Liver (tissue), 9 donors: Measurements from ENCODE around the gene CACHD1. TPM values are rescaled to one million over a fixed set of nuclear protein-coding genes. Genes with fewer than 3 reads are reported as not detected.

Experiments used
- DNase-seq: peaks from one replicate; pipeline ENCODE4 v3.0.0-alpha.2; 2017; ENCODE audit warnings: low spot score
- H3K27ac ChIP-seq, 2 donors: one replicate each; pipeline ENCODE4 v1.7.0; 2013; ENCODE audit warnings: inconsistent platforms in 2 of 2, low read length in 2 of 2, control low read depth in 1 of 2, low read depth in 1 of 2, mild to moderate bottlenecking in 1 of 2
- H3K27me3 ChIP-seq, 4 donors: one replicate each; pipeline versions ENCODE4 v1.6.1 to v1.7.0; 2013; ENCODE audit warnings: low read length in 3 of 4, inconsistent platforms in 1 of 4, mild to moderate bottlenecking in 1 of 4, moderate library complexity in 1 of 4; ENCODE audit not compliant: control insufficient read depth in 4 of 4, insufficient read depth in 4 of 4
- H3K36me3 ChIP-seq, 4 donors: one replicate each; pipeline versions ENCODE4 v1.6.1 to v1.7.0; 2013; ENCODE audit warnings: low read length in 3 of 4, mild to moderate bottlenecking in 3 of 4, low read depth in 1 of 4, moderate library complexity in 1 of 4; ENCODE audit not compliant: control insufficient read depth in 4 of 4, insufficient read depth in 3 of 4
- H3K4me1 ChIP-seq, 4 donors: one replicate each; pipeline versions ENCODE4 v1.6.1 to v1.7.0; 2013; ENCODE audit warnings: low read length in 3 of 4, mild to moderate bottlenecking in 3 of 4, moderate library complexity in 1 of 4; ENCODE audit not compliant: control insufficient read depth in 4 of 4, insufficient read depth in 4 of 4
- H3K4me3 ChIP-seq, 3 donors: one replicate each; pipeline versions ENCODE4 v1.6.1 to v1.7.0; 2013; ENCODE audit warnings: low read length in 3 of 3, control low read depth in 1 of 3, low read depth in 1 of 3, mild to moderate bottlenecking in 1 of 3
- H3K9ac ChIP-seq, 2 donors: one replicate each; pipeline ENCODE4 v1.7.0; 2013; ENCODE audit warnings: low read length in 2 of 2, mild to moderate bottlenecking in 2 of 2, moderate library complexity in 2 of 2, control low read depth in 1 of 2, low read depth in 1 of 2
- H3K9me3 ChIP-seq, 4 donors: one replicate each; pipeline versions ENCODE4 v1.6.1 to v1.7.0; 2013; ENCODE audit warnings: low read length in 3 of 4; ENCODE audit not compliant: control insufficient read depth in 4 of 4
- ATF3 ChIP-seq: IDR thresholded peaks from 2 replicates; pipeline ENCODE4 v1.6.1; 2016; ENCODE audit warnings: antibody characterized with exemption
- EGR1 ChIP-seq, 2 donors: IDR thresholded peaks; 2 replicates each; pipeline ENCODE4 v1.6.1; 2016 to 2018; ENCODE audit warnings: antibody characterized with exemption in 2 of 2, low read depth in 2 of 2
- FOXA1 ChIP-seq: IDR thresholded peaks from 2 replicates; pipeline ENCODE4 v1.6.1; 2016; ENCODE audit warnings: antibody characterized with exemption
- FOXA2 ChIP-seq: IDR thresholded peaks from 2 replicates; pipeline ENCODE4 v1.6.1; 2016; ENCODE audit warnings: antibody characterized with exemption
- GABPA ChIP-seq, 2 donors: IDR thresholded peaks in 1 of 2; conservative IDR thresholded peaks in 1 of 2; 2 replicates each; pipeline ENCODE4 v1.6.1; 2016; ENCODE audit warnings: antibody characterized with exemption in 2 of 2, mild to moderate bottlenecking in 1 of 2, moderate library complexity in 1 of 2
- HNF4A ChIP-seq, 2 donors: conservative IDR thresholded peaks; 2 replicates each; pipeline ENCODE4 v1.6.1; 2016; ENCODE audit warnings: antibody characterized with exemption in 2 of 2, mild to moderate bottlenecking in 2 of 2
- HNF4G ChIP-seq: IDR thresholded peaks from 2 replicates; pipeline ENCODE4 v1.6.1; 2016; ENCODE audit warnings: antibody characterized with exemption
- JUND ChIP-seq, 2 donors: IDR thresholded peaks; 2 replicates each; pipeline ENCODE4 v1.6.1; 2016; ENCODE audit warnings: antibody characterized with exemption in 2 of 2
- NR2F2 ChIP-seq: IDR thresholded peaks from 2 replicates; pipeline ENCODE4 v1.6.1; 2016; ENCODE audit warnings: antibody characterized with exemption
- RAD21 ChIP-seq, 2 donors: IDR thresholded peaks; 2 replicates each; pipeline ENCODE4 v1.6.1; 2016; ENCODE audit warnings: antibody characterized with exemption in 2 of 2, mild to moderate bottlenecking in 2 of 2
- REST ChIP-seq: IDR thresholded peaks from 2 replicates; pipeline ENCODE4 v1.6.1; 2016; ENCODE audit warnings: antibody characterized with exemption, mild to moderate bottlenecking
- RXRA ChIP-seq, 2 donors: IDR thresholded peaks; 2 replicates each; pipeline ENCODE4 v1.6.1; 2017 to 2018; ENCODE audit warnings: antibody characterized with exemption in 2 of 2, mild to moderate bottlenecking in 1 of 2
- SP1 ChIP-seq: IDR thresholded peaks from 2 replicates; pipeline ENCODE4 v1.6.1; 2018; ENCODE audit warnings: antibody characterized with exemption, mild to moderate bottlenecking
- TAF1 ChIP-seq: conservative IDR thresholded peaks from 2 replicates; pipeline ENCODE4 v1.6.1; 2016; ENCODE audit warnings: antibody characterized with exemption, mild to moderate bottlenecking
- YY1 ChIP-seq: IDR thresholded peaks from 2 replicates; pipeline ENCODE4 v1.6.1; 2016; ENCODE audit warnings: antibody characterized with exemption, mild to moderate bottlenecking
- ZBTB33 ChIP-seq: IDR thresholded peaks from 2 replicates; pipeline ENCODE4 v1.6.1; 2016; ENCODE audit warnings: antibody characterized with exemption
- WGBS: extraction: QIAGEN DNeasy Blood & Tissue Kit; methylation state at CpG from one replicate; pipeline ENCODE4 v1.1.7; 2013; 5-methylcytosine and 5-hydroxymethylcytosine counted together
- polyA plus RNA-seq, 2 donors: library from polyadenylated mRNA; stranded (reverse) in 1 of 2; unstranded in 1 of 2; fragments of 200-250 nt in 1 of 2; fragments of >200 nt in 1 of 2; fragmentation: Nextera tagmentation in 1 of 2; extraction: Ambion mirVana in 1 of 2; gene quantifications; one replicate each; pipeline versions ENCODE4 v1.2.1 to v1.2.3, GENCODE V29; 2013 to 2015
- total RNA-seq, 2 donors: library from RNA; depleted of rRNA; stranded (reverse); fragments of >200 nt; gene quantifications; one replicate each; pipeline ENCODE4 v1.2.3, GENCODE V29; 2014
- TF ChIP-seq, protein P1 (sequence below): fragments of 150-350 bp; IDR thresholded peaks from 2 replicates; pipeline ENCODE4 v1.5.1; 2017; ENCODE audit warnings: improper control_type of control experiment, low read depth, low read length; ENCODE audit not compliant: missing input control
- TF ChIP-seq, protein P2 (sequence below): IDR thresholded peaks from 2 replicates; pipeline ENCODE4 v1.6.1; 2016; ENCODE audit warnings: antibody characterized with exemption
- donor health status: healthy.
- donor health status: healthy.
- donor health status: healthy.
- donor health status: healthy.
- donor health status: healthy.

The CACHD1 gene
- total and polyA plus RNA-seq, 4 donors, result 0.68 to 4.2 (median 2.3) TPM

DNA sequence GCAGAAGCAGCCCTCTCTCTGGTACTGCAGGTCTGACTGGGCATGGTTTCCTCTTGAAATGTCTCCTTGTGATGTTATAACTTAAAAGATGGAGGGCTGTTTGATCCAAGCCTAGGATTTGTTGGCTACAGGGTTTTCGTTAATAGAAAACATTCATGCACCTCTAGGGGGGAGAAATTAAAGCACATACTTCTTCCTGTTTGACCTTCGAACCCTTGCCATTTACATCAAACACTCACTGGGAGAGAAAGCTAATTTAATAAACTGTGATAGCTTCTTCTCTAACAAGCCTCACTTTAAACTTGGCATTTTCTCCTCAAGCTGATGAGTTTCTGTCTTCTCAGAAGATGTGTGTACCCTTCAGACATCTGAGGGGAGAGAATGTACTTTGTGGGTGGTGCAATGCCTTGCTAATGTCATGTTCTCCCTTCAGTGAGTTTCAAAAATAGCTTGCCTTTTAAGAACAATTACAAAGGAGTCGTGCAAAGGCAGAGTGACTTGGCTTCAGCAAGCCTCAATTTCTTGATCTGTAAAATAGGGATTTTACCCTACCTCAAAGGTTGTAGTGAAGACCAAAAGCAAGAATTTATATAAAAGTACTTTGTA lies 20.4 kb downstream of the CACHD1 start:
- WGBS, result 55% methylated on average over 3 of the region's 3 CpGs
- DNase-seq, result no peak
- Histone ChIP-seq H3K27ac (no peak overlapping the region), H3K4me3 (no peak overlapping the region), H3K27me3 (no peaks in the 10 kb centered on the region), H3K9me3 (no peaks in the 10 kb centered on the region), H3K9ac (no peak overlapping the region), H3K36me3 (no peaks in the 10 kb centered on the region), H3K4me1 (peaks cover 0 to under 1% (median under 1%) of the 10 kb centered on the region in 4 donors)
- peak; percentile 62 to 70 for TF ChIP-seq RAD21 (IDR thresholded peaks at IDR 0.05)
- TF ChIP-seq, protein P1, sequence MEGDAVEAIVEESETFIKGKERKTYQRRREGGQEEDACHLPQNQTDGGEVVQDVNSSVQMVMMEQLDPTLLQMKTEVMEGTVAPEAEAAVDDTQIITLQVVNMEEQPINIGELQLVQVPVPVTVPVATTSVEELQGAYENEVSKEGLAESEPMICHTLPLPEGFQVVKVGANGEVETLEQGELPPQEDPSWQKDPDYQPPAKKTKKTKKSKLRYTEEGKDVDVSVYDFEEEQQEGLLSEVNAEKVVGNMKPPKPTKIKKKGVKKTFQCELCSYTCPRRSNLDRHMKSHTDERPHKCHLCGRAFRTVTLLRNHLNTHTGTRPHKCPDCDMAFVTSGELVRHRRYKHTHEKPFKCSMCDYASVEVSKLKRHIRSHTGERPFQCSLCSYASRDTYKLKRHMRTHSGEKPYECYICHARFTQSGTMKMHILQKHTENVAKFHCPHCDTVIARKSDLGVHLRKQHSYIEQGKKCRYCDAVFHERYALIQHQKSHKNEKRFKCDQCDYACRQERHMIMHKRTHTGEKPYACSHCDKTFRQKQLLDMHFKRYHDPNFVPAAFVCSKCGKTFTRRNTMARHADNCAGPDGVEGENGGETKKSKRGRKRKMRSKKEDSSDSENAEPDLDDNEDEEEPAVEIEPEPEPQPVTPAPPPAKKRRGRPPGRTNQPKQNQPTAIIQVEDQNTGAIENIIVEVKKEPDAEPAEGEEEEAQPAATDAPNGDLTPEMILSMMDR, result peak; percentile 19
- TF ChIP-seq HNF4A (conservative IDR thresholded peaks at IDR 0.05), result peak; percentile 47 to 58
- TF ChIP-seq GABPA (IDR thresholded peaks at IDR 0.05 in 1 of 2, conservative IDR thresholded peaks at IDR 0.05 in 1 of 2), result no peak
- peak; percentile 6 for TF ChIP-seq HNF4G
- no peak for TF ChIP-seq ZBTB33
- TF ChIP-seq SP1, result peak; percentile 25
- TF ChIP-seq EGR1 (IDR thresholded peaks at IDR 0.05; ENCODE audit: low read depth in 2 of 2), result no peak
- no peak for TF ChIP-seq NR2F2

DNA sequence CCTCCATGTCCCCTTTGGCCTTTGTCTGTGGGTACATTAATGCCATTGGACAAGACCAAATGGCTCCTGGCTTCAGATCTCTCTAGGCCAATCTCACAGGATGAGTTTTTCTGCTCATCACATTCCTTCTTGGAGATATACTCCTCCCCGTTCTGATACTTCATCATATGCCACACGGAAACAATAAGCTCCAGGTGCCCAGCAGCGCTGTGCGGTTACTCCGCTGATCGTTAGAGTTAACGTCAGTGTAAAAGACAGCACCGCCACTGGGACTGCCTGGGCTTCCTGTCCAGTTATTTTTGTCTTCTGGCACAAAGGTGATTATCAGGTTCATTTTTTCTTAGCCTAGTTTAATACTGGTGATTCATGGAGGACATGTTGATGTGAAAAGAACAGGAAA lies 22.5 kb downstream of the CACHD1 start:
- no peak overlapping the region for H3K4me3 ChIP-seq
- TF ChIP-seq GABPA (IDR thresholded peaks at IDR 0.05 in 1 of 2, conservative IDR thresholded peaks at IDR 0.05 in 1 of 2) (no peak), REST (no peak), HNF4A (conservative IDR thresholded peaks at IDR 0.05) (no peak), RXRA (IDR thresholded peaks at IDR 0.05) (no peak), HNF4G (no peak), YY1 (no peak), TAF1 (no peak), JUND (IDR thresholded peaks at IDR 0.05) (no peak), EGR1 (IDR thresholded peaks at IDR 0.05; ENCODE audit: low read depth in 2 of 2) (no peak), NR2F2 (no peak), RAD21 (IDR thresholded peaks at IDR 0.05) (no peak), SP1 (no peak), FOXA1 (no peak), ATF3 (no peak), FOXA2 (no peak)
- TF ChIP-seq, protein P2, sequence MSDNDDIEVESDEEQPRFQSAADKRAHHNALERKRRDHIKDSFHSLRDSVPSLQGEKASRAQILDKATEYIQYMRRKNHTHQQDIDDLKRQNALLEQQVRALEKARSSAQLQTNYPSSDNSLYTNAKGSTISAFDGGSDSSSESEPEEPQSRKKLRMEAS, result no peak
- TF ChIP-seq, protein P1, result no peak
- H3K27ac ChIP-seq, result no peak overlapping the region
- H3K27me3 ChIP-seq, result no peaks in the 10 kb centered on the region
- DNase-seq, result no peak
- H3K36me3 ChIP-seq, result no peaks in the 10 kb centered on the region
- WGBS, result 93% methylated on average over 8 of the region's 8 CpGs
- no peaks in the 10 kb centered on the region for H3K9me3 ChIP-seq
- no peak overlapping the region for H3K9ac ChIP-seq
- H3K4me1 ChIP-seq, result peaks cover 0 to 4% (median 3%) of the 10 kb centered on the region in 4 donors
